Central memory CD8-positive, alpha-beta T cell (primary cell): ENCODE results near the gene CHD9.
"Not testable (repeated sequence)": the region's sequence is repeated elsewhere in the genome, so short reads cannot be mapped to it uniquely, and the experiment has no call there.

Source experiments
- ATAC-seq: fragments of 150-1000 bp; cut with Tn5 transposase; replicated peaks from 2 replicates; pipeline ENCODE4 v1.10.0; 2022; ENCODE audit warnings: mild to moderate bottlenecking, moderate FRiP score, moderate number of reproducible peaks; ENCODE audit not compliant: poor library complexity, severe bottlenecking; ENCODE audit errors: extremely low read depth
- DNase-seq, 2 donors: peaks; one replicate each; pipeline ENCODE4 v3.0.0; 2021; ENCODE audit warnings: low spot score in 2 of 2
- H3K27ac Mint-ChIP-seq: one replicate; pipeline ENCODE4 v1.8.0; 2022; ENCODE audit warnings: low read depth, mild to moderate bottlenecking, moderate library complexity, mixed read lengths
- H3K27me3 Mint-ChIP-seq: one replicate; pipeline ENCODE4 v1.8.0; 2022; ENCODE audit warnings: mixed read lengths
- H3K36me3 Mint-ChIP-seq: one replicate; pipeline ENCODE4 v1.8.0; 2022; ENCODE audit warnings: mild to moderate bottlenecking, moderate library complexity, mixed read lengths; ENCODE audit not compliant: insufficient read depth
- H3K4me1 Mint-ChIP-seq: one replicate; pipeline ENCODE4 v1.8.0; 2022; ENCODE audit warnings: mixed read lengths
- H3K4me3 Mint-ChIP-seq: one replicate; pipeline ENCODE4 v1.8.0; 2022; ENCODE audit warnings: mild to moderate bottlenecking, moderate library complexity, mixed read lengths
- H3K9me3 Mint-ChIP-seq: one replicate; pipeline ENCODE4 v1.8.0; 2022; ENCODE audit warnings: mixed read lengths

The CHD9 gene

GRCh38 chr16:53323924-53324323 is 269.1 kb downstream of the CHD9 start:
- DNase-seq (no peak), ATAC-seq (no peak)
- no peak overlapping the region for H3K4me3 Mint-ChIP-seq
- peaks cover 18% of the 10 kb centered on the region for H3K36me3 Mint-ChIP-seq
- no peaks in the 10 kb centered on the region for H3K4me1 Mint-ChIP-seq
- H3K9me3 Mint-ChIP-seq = no peaks in the 10 kb centered on the region
- no peak overlapping the region for H3K27ac Mint-ChIP-seq
- no peaks in the 10 kb centered on the region for H3K27me3 Mint-ChIP-seq

DNA sequence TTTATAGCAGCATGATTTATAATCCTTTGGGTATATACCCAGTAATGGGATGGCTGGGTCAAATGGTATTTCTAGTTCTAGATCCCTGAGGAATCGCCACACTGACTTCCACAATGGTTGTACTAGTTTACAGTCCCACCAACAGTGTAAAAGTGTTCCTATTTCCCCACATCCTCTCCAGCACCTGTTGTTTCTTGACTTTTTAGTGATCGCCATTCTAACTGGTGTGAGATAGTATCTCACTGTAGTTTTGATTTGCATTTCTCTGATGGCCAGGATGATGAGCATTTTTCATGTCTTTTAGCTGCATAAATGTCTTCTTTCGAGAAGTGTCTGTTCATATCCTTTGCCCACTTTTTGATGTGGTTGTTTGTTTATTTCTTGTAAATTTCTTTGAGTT is 276.2 kb downstream of the CHD9 start:
- not testable (repeated sequence) for ATAC-seq, H3K36me3 Mint-ChIP-seq, DNase-seq, H3K4me3 Mint-ChIP-seq, H3K27ac Mint-ChIP-seq, H3K27me3 Mint-ChIP-seq, H3K9me3 Mint-ChIP-seq
- peaks cover 19% of the 10 kb centered on the region for H3K4me1 Mint-ChIP-seq

GRCh38 chr16:53334581-53334980 is 279.8 kb downstream of the CHD9 start:
- H3K4me1 Mint-ChIP-seq = peaks cover 19% of the 10 kb centered on the region
- no peak for DNase-seq
- no peaks in the 10 kb centered on the region for H3K9me3 Mint-ChIP-seq
- H3K27ac Mint-ChIP-seq = no peak overlapping the region
- no peak for ATAC-seq
- no peaks in the 10 kb centered on the region for H3K36me3 Mint-ChIP-seq
- H3K4me3 Mint-ChIP-seq = no peak overlapping the region
- H3K27me3 Mint-ChIP-seq = no peaks in the 10 kb centered on the region

GRCh38 chr16:53337294-53337693 is 282.5 kb downstream of the CHD9 start:
- no peak for ATAC-seq

DNA sequence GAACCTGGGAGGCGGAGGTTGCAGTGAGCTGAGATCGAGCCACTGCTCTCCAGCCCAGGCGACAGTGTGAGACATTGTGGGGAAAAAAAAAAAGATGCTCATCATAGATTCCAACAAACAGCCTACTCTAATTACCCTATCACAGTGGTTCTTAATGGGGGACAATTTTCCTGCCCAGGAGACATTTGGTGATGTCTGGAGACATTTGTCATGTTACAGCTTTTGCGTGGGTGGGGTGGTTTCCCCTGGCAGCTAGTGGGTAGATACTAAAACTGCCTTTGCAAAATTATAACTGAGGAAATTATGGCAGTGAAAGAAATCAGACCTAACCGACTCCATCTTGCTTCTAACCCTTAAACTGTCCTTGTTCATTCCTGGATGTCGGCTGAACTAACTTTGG is 287.0 kb downstream of the CHD9 start:
- no peak overlapping the region for H3K27ac Mint-ChIP-seq
- H3K4me1 Mint-ChIP-seq = peaks cover 6% of the 10 kb centered on the region
- H3K4me3 Mint-ChIP-seq = no peak overlapping the region
- no peak for DNase-seq
- H3K9me3 Mint-ChIP-seq = no peaks in the 10 kb centered on the region
- no peaks in the 10 kb centered on the region for H3K27me3 Mint-ChIP-seq
- ATAC-seq = no peak
- no peaks in the 10 kb centered on the region for H3K36me3 Mint-ChIP-seq

More at GRCh38 chr16:53337294-53337693, 282.5 kb downstream of the CHD9 start:
- Mint-ChIP-seq H3K4me1 (peaks cover 20% of the 10 kb centered on the region), H3K36me3 (no peaks in the 10 kb centered on the region), H3K27ac (no peak overlapping the region), H3K9me3 (no peaks in the 10 kb centered on the region), H3K4me3 (no peak overlapping the region), H3K27me3 (no peaks in the 10 kb centered on the region)
- DNase-seq = no peak

DNA sequence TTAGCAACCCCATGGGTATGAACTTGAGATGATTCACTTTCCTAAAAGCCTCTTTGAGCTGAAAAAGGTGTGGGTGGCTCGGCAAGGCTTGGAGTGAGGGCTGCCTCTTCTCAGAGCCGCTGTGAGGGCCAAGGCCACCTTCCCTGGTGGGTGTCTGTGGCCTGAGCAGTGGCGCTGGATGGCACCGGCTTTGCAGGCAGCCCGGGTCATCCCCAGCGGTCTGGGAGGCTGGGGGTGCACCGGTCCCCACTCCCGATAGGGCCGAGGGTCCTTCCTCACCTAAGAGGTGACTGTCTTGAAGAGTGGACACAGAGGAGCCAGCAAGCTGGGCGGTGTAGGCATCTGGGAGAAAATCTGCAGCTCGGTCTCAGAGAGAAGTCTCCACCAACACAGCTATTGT is 300.3 kb downstream of the CHD9 start:
- no peaks in the 10 kb centered on the region for H3K4me1 Mint-ChIP-seq
- H3K27me3 Mint-ChIP-seq = peaks cover 18% of the 10 kb centered on the region
- no peak for ATAC-seq
- no peaks in the 10 kb centered on the region for H3K9me3 Mint-ChIP-seq
- no peak for DNase-seq
- no peak overlapping the region for H3K4me3 Mint-ChIP-seq
- peaks cover 2% of the 10 kb centered on the region for H3K36me3 Mint-ChIP-seq
- no peak overlapping the region for H3K27ac Mint-ChIP-seq

- Mint-ChIP-seq H3K9me3 (no peaks in the 10 kb centered on the region), H3K27me3 (peaks cover 18% of the 10 kb centered on the region), H3K36me3 (no peaks in the 10 kb centered on the region), H3K4me3 (no peak overlapping the region), H3K27ac (no peak overlapping the region), H3K4me1 (no peaks in the 10 kb centered on the region)
- DNase-seq = no peak
- ATAC-seq = no peak
Measured at GRCh38 chr16:53356478-53357207, 301.9 kb downstream of the CHD9 start.

DNA sequence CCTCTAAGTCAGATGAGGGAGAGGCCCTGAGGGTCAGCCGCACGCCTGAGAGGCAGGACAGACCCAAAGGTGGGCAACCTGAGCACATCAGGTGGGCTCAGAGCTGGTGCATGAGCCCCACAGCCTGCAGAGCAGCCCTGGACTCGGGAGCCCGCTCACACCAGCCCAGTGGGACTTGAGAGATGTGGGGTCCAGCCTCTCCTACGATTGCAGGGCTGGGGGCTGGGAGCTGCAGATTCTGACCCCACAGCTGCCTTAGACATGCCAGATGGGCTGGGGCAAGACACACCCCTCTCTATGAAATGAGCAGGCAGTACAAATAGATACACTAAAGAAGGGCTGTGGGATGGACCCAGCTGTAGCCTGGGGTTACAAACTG is 302.4 kb downstream of the CHD9 start:
- H3K9me3 Mint-ChIP-seq = no peaks in the 10 kb centered on the region

GRCh38 chr16:53357955-53358354 is 303.2 kb downstream of the CHD9 start:
- no peak for DNase-seq
- peak overlapping the region; percentile 41 for H3K27ac Mint-ChIP-seq
- no peak for ATAC-seq
- no peaks in the 10 kb centered on the region for H3K36me3 Mint-ChIP-seq
- H3K4me3 Mint-ChIP-seq = no peak overlapping the region
- H3K9me3 Mint-ChIP-seq = no peaks in the 10 kb centered on the region
- no peaks in the 10 kb centered on the region for H3K4me1 Mint-ChIP-seq
- H3K27me3 Mint-ChIP-seq = peaks cover 18% of the 10 kb centered on the region

More for the DNA sequence above, 302.4 kb downstream of the CHD9 start:
- ATAC-seq = no peak
- H3K27me3 Mint-ChIP-seq = peaks cover 18% of the 10 kb centered on the region
- no peak for DNase-seq
- no peak overlapping the region for H3K4me3 Mint-ChIP-seq
- H3K36me3 Mint-ChIP-seq = no peaks in the 10 kb centered on the region
- no peaks in the 10 kb centered on the region for H3K4me1 Mint-ChIP-seq
- no peak overlapping the region for H3K27ac Mint-ChIP-seq

DNA sequence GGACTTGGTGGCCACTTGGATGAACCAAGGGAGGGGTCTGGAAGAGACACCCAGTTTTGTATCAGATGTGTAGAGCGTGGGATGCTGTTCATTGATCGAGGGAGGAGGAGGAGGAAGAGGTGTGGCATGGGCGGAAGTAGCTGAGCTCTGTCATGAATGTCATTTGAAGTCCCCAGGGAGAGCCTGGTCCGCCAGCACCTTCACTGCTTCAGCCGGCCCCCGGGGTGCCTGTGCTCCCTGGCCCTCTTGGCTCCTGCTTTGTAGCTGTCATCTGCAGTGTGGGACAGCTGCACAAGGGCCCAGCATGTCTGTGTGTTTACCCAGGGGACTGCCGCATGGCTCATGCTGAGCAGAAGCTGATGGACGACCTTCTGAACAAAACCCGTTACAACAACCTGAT is 304.1 kb downstream of the CHD9 start:
- no peaks in the 10 kb centered on the region for H3K9me3 Mint-ChIP-seq
- DNase-seq (no peak), ATAC-seq (no peak)
- H3K27me3 Mint-ChIP-seq = peaks cover 18% of the 10 kb centered on the region
- H3K36me3 Mint-ChIP-seq = no peaks in the 10 kb centered on the region
- no peaks in the 10 kb centered on the region for H3K4me1 Mint-ChIP-seq
- no peak overlapping the region for H3K4me3 Mint-ChIP-seq
- peak overlapping the region; percentile 30 for H3K27ac Mint-ChIP-seq

DNA sequence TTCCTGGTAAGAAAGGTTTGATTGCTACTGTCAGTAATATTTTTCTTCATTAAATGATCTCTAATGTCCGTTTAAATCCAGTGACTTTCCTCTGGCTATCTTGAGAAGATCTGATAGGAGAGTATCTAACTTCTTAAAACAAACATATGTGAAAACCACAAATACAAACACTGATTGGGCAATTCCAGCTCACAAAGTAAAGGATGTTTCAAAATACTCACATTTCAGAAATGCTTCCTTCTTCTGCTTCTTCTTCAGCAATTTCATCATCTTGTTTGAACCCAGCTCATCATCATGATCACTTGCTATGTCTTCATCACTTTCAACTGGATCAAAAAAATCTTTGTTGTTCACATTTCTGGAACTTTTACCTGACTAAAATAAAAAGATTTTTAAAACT is 315.1 kb downstream of the CHD9 start:
- Mint-ChIP-seq H3K4me3 (no peak overlapping the region), H3K4me1 (peaks cover 20% of the 10 kb centered on the region), H3K36me3 (no peaks in the 10 kb centered on the region), H3K27me3 (no peaks in the 10 kb centered on the region), H3K27ac (no peak overlapping the region), H3K9me3 (no peaks in the 10 kb centered on the region)
- ATAC-seq (no peak), DNase-seq (no peak)

- Mint-ChIP-seq H3K4me1 (peaks cover 20% of the 10 kb centered on the region), H3K4me3 (no peak overlapping the region), H3K27me3 (no peaks in the 10 kb centered on the region), H3K9me3 (no peaks in the 10 kb centered on the region), H3K27ac (no peak overlapping the region), H3K36me3 (no peaks in the 10 kb centered on the region)
- no peak for ATAC-seq
- DNase-seq = no peak
Measured at GRCh38 chr16:53370827-53371226, 316.0 kb downstream of the CHD9 start.

DNA sequence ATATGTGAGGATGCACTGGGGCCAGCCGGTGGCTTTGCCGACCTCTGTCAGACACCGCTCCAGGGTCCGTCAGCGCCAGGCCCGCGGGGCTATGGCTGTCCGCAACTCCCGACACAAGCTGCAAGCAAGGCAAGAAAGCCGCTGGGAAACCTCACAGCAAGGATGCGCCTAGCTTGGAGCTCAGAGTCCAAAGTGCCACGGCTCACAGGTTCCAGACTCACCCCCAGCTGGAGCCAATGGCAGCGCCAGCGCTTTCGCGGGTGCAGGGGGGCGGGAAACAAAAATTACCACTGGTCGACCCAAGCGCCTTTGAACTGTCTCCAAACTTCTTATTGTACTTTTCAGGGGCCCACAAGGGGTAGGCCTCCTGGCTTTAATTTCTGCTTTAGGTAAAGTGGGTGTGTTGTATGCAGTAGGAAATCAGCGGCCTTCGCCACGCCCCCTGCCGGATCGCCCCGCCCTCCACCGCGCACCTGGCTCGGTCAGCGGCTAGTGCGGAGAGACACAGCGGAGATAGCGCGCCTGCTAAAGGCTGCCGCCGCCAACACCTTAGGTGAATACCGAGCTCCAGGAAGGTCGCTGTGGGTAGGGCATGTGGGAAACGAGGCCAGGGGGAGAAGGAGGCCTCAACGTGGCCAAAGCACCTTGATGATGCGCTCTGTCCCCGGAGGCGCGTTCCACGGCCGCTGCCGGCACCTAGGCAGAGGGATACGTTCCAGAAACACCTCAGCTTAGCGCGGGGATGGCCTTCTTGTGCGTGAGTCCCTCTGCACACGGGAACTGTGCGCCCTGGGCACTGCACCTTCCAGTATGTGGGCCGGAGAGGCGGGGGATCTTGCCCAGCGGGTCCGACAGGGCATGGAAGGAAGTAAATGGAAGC is 318.4 kb downstream of the CHD9 start:
- H3K36me3 Mint-ChIP-seq = peaks cover 4% of the 10 kb centered on the region
- H3K9me3 Mint-ChIP-seq = no peaks in the 10 kb centered on the region
- H3K4me3 Mint-ChIP-seq = no peak overlapping the region
- DNase-seq (peak; percentile 54 to 67), ATAC-seq (peak; percentile 87)
- H3K27ac Mint-ChIP-seq = no peak overlapping the region
- H3K27me3 Mint-ChIP-seq = no peaks in the 10 kb centered on the region
- H3K4me1 Mint-ChIP-seq = peaks cover 20% of the 10 kb centered on the region
